Loucy (cell line): Measurements from ENCODE around the gene RIMS1.

Source experiments
- EZH2phosphoT487 ChIP-seq: fragments of 200-600 bp; IDR thresholded peaks from 2 replicates; pipeline ENCODE4 v1.6.1; 2018; ENCODE audit warnings: antibody characterized with exemption, mild to moderate bottlenecking, moderate library complexity, borderline replicate concordance
- TF ChIP-seq, protein P1 (sequence below): fragments of 200-600 bp; sonication (generic); conservative IDR thresholded peaks from 2 replicates; pipeline ENCODE4 v1.5.1; 2014; ENCODE audit warnings: mild to moderate bottlenecking, antibody characterized with exemption, low read length

DNA sequence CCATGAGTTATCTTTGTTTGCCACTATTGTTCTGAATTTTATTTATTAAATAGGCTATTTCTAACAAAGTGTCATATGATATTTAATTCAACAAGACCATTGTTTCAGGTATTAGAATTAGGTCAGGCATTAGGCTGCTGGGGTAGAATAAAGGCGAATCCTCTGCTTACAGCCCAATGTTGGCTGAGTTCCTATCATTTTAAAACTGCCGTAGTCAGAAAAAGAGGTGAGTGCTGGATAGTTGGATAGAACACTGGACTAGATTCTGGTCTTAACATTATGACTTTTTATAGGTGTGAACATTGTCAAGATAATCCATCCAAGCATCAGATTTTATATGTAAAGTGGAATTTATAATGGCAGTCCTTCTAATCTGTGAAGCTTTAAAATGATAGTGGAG is 6.3 kb downstream of the RIMS1 start:
- TF ChIP-seq, protein P1, sequence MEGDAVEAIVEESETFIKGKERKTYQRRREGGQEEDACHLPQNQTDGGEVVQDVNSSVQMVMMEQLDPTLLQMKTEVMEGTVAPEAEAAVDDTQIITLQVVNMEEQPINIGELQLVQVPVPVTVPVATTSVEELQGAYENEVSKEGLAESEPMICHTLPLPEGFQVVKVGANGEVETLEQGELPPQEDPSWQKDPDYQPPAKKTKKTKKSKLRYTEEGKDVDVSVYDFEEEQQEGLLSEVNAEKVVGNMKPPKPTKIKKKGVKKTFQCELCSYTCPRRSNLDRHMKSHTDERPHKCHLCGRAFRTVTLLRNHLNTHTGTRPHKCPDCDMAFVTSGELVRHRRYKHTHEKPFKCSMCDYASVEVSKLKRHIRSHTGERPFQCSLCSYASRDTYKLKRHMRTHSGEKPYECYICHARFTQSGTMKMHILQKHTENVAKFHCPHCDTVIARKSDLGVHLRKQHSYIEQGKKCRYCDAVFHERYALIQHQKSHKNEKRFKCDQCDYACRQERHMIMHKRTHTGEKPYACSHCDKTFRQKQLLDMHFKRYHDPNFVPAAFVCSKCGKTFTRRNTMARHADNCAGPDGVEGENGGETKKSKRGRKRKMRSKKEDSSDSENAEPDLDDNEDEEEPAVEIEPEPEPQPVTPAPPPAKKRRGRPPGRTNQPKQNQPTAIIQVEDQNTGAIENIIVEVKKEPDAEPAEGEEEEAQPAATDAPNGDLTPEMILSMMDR: no peak
- no peak for TF ChIP-seq EZH2phosphoT487
